Left hindlimb (tissue), 1 donor: Measurements from ENCODE around the gene RYK.
A peak's percentile ranks its signal among the peaks of the same experiment; 100 is the strongest.
"Not testable (repeated sequence)": the region's sequence is repeated elsewhere in the genome, so short reads cannot be mapped to it uniquely, and the experiment has no call there.

Source experiments
- DNase-seq: peaks from one replicate; pipeline ENCODE4 v3.0.0-alpha.2; 2018

Gene RYK

GRCh38 chr3:134214239-134214638, 36.4 kb downstream of the RYK start:
- no peak for DNase-seq

GRCh38 chr3:134212967-134213665, 37.5 kb downstream of the RYK start:
- peak; percentile 80 for DNase-seq

- peak; percentile 54 for DNase-seq
Observed at GRCh38 chr3:134211797-134212196, 38.9 kb downstream of the RYK start.

DNA sequence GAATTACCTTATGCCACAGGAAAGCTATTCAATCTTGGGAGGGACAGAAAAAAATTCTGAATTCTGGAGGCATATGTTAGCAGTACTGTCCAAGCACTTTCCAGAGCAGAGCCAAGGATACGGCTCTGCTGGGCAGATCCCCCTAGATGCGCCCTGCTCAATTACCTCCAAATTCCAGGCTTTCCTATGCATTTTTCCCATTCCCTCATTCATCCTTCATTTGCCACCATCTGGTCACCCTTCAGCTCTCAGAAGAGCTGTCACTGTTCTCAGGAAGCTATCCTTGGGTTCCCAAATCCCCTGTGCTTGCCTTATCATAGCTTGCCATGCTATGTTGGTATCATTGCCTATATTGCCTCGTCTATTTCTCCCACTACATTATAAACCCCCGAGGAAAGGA, 45.2 kb downstream of the RYK start:
- no peak for DNase-seq

- no peak for DNase-seq
Observed at GRCh38 chr3:134201201-134202130, 49.2 kb downstream of the RYK start.

- not testable (repeated sequence) for DNase-seq
Observed at GRCh38 chr3:134199880-134200279, 50.8 kb downstream of the RYK start.

- no peak for DNase-seq
Observed at GRCh38 chr3:134199240-134199639, 51.4 kb downstream of the RYK start.

GRCh38 chr3:134198414-134198813, 52.2 kb downstream of the RYK start:
- DNase-seq, result no peak

GRCh38 chr3:134197681-134198261, 52.9 kb downstream of the RYK start:
- DNase-seq, result no peak

DNA sequence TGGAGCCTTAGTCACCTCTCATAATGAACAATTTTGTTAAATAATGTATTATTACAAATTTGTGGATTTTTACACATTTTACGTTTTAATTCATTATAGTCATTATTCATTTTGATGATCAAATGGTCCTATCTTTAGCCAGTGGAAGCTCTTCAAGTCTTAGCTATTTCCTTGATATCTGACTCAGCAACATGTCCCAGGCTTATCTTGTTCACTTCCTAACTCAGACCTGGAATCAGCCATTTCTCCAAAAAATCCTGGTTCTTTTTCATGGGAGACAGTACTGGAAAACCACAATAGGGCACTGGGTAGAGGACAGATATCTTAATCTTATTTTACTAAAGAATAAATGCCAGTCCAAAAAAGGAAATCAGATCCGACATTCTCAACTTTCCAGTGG, 56.4 kb downstream of the RYK start:
- DNase-seq, result no peak

- DNase-seq, result no peak
Observed at GRCh38 chr3:134190250-134190649, 60.4 kb downstream of the RYK start.

DNA sequence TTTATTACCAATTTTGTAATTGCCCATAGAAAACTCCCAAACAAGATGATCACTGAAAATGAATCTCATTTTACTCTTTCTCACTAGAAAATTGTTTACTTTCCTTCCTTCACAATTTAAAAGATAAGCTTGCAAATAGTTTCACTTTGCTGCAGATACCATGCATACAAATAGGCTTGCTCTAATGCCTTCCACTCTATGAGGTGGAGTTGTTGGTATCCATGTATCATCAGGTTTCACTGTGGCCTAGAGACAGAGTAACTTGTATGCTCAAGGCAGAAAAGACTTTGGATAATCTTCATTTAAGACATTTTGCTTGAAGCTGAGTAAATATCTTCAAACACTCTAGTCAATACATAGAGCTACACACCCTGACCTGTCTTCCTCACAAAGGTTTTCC, 60.8 kb downstream of the RYK start:
- no peak for DNase-seq

DNA sequence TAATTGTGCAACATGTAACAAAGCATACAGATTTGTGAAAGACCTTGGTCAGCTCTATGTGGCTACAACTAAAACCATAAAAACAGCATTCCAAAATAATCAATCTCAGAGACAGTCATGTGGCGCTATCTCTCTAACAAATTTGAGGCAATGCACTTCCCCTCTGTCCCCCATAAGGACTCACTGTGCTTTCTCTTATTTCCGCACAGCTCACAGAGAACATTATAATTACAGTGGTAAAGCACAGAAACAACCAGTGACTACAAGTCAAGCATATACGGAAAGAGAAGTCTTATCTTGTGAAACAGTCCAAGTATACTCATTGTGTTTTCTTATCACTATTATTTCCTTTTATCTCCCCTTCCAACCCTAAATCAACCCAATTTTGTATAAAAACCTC, 64.3 kb downstream of the RYK start:
- no peak for DNase-seq

DNA sequence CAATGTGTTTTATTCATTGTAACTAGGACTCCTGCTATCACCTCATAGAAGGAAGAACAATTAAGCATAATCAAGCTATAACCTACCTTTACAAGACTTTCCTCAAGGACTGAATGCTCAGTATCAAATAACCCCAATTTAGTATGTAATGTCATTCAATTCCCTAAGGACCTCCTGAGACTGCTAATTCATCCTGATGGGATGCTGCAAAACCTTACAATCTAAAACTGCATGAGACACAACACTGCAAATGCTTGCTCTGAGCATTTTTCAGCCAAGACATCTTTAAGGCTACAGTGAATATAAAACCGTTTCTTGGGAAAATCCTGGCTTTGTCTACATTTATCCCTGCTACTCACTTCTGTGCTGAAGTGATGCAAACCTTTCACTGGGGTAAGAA, 69.9 kb downstream of the RYK start:
- no peak for DNase-seq

- DNase-seq, result no peak
Observed at GRCh38 chr3:134179508-134179907, 71.2 kb downstream of the RYK start.

GRCh38 chr3:134163096-134163495, 87.6 kb downstream of the RYK start:
- no peak for DNase-seq

DNA sequence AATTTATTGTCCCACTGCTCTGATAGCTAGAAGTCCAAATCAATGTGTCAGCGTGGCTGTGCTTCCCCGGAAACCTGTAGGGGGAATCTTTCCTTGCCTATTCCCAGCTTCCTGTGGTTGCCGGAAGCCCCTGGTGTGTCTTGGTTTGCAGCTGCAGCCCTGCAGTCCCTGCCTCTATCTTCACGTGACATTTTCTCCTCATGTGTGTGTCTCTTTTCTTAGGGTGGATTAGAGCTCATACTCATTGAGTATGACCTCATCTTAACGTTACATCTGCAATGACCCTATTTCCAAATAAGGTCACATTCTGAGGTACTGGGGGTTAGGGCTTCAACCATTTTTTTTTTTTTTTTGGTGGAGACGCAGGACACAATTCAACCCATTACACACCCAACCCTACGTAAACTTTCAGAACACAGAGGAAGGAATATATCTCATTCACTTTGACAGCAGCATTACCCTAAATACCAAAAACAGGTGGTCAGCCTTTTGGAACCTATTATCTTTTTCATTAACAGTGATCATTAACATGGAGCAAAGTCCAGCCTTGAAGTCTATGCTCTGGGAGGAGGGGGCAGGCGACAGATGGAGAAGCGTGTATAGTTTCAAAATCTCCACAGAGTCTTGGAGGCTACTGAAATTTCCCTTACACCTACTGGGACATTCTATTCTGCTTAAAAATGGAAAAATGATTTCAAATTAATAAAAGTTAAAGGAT, 88.6 kb downstream of the RYK start:
- DNase-seq, result no peak

DNA sequence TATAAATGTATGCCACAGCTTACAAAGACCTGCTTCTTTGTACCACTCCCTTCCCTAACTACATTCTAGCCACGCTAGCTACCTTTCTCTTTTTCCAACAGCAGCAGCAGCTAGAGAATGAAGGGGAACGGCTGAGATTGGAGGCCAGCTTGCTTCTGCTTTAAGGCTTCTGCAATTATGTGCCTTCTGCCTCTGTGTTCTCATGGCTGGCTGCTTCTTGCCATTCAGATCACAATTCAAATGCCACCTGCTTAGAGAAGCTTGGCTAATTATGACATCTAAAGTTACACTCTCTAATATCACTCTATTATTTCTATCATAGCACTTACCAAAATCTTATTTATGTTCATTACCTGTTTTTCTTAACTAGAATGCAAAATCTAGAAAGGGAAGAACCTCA, 95.2 kb downstream of the RYK start:
- DNase-seq, result no peak

DNA sequence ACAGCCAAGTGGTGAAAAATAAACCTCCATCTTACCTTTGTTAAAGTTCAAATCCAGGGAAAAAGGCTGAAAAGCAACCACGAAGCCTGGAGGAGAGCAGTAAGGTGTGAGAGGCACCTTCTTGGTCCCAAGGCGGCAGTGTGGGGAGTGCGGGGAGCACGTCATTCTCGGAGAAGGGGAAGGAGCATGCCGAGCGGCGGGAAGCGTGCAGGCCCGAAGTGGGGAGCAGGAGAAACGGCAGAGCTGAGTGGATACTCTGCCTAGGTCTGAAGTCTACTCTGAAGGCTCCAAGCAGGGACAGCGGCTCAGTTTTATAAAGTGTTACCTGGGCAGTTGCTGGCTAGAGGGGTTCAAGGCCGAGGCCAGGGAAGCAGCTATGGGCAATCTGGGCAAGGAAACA, 96.9 kb downstream of the RYK start:
- no peak for DNase-seq

- DNase-seq, result no peak
Observed at GRCh38 chr3:134150476-134150875, 100.2 kb downstream of the RYK start.

GRCh38 chr3:134149286-134149685, 101.4 kb downstream of the RYK start:
- DNase-seq, result no peak

DNA sequence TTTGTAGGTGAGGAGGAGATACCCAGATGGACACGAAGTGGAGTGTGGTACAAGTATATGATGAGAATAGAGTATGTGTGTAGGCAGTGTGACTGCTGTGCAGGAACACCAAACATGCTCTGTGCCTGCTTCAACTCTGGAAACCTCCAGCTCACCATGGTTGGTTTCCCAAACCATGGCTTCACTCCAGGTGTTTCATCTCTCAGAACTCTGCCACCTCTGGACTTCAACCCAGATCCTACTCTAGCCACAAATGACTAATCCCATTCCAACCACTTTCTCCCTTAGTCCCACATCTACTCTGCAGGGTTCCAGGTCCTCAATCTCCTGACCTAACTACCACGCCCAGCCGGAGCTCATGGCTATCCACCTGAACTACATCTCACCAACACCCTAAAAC, 102.1 kb downstream of the RYK start:
- no peak for DNase-seq

- no peak for DNase-seq
Observed at GRCh38 chr3:134147411-134147810, 103.2 kb downstream of the RYK start.
